Vagina (tissue), 2 donors: ENCODE measurements around the gene LRRN1.

Source experiments
- POLR2A ChIP-seq, 2 donors: fragments of 450-650 bp; IDR thresholded peaks; one replicate each; pipeline ENCODE4 v1.6.1; 2017; ENCODE audit warnings: antibody characterized with exemption in 2 of 2, mild to moderate bottlenecking in 2 of 2, moderate library complexity in 2 of 2
- POLR2AphosphoS5 ChIP-seq, 2 donors: sonication (generic); formaldehyde crosslinking; IDR thresholded peaks; one replicate each; pipeline ENCODE4 v1.9.0; 2017; ENCODE audit warnings: antibody characterized with exemption in 2 of 2, mild to moderate bottlenecking in 2 of 2, low read depth in 1 of 2; ENCODE audit not compliant: insufficient read depth in 1 of 2
- TF ChIP-seq, protein P1 (sequence below), 3 experiments: fragments of 450-650 bp in 2 of 3; fragments of 200-600 bp in 1 of 3; sonication (generic) in 1 of 3; IDR thresholded peaks; one replicate each; pipeline ENCODE4 v1.5.1; 2017 to 2019; ENCODE audit warnings: antibody characterized with exemption in 3 of 3, mild to moderate bottlenecking in 2 of 3, moderate library complexity in 2 of 3

DNA sequence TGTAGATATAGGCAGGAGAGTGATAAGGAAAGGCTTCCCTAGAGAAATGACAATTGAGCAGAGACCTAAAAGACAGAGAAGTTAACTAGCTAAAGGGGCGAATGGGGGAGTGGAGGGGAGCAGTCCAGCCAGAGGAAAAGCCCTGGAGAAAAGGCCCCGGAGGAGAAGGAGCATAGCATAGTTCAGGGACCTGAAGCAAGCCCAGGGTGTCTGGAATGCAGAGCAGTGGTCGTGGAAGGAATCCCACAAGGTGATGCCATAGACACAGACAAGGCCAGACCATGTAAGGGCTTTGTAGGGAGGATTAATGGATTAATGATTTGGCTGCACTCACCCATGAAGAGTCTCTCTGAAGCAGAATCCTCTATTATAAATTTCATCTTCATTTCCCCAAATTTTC, 45.8 kb upstream of the LRRN1 start:
- TF ChIP-seq POLR2A (IDR thresholded peaks at IDR 0.05) (no peak), POLR2AphosphoS5 (IDR thresholded peaks at IDR 0.05; ENCODE audit: insufficient read depth in 1 of 2, low read depth in 1 of 2) (no peak)
- TF ChIP-seq, protein P1, sequence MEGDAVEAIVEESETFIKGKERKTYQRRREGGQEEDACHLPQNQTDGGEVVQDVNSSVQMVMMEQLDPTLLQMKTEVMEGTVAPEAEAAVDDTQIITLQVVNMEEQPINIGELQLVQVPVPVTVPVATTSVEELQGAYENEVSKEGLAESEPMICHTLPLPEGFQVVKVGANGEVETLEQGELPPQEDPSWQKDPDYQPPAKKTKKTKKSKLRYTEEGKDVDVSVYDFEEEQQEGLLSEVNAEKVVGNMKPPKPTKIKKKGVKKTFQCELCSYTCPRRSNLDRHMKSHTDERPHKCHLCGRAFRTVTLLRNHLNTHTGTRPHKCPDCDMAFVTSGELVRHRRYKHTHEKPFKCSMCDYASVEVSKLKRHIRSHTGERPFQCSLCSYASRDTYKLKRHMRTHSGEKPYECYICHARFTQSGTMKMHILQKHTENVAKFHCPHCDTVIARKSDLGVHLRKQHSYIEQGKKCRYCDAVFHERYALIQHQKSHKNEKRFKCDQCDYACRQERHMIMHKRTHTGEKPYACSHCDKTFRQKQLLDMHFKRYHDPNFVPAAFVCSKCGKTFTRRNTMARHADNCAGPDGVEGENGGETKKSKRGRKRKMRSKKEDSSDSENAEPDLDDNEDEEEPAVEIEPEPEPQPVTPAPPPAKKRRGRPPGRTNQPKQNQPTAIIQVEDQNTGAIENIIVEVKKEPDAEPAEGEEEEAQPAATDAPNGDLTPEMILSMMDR (IDR thresholded peaks at IDR 0.05) = no peak
